NCI-H2107 (cell line): ENCODE data around the gene RAB20.
"Not testable (repeated sequence)": the region's sequence is repeated elsewhere in the genome, so short reads cannot be mapped to it uniquely, and the experiment has no call there.

Source experiments
- DNase-seq: peaks from one replicate; lab custom pipeline; 2025; lab: John Stamatoyannopoulos, UW

RAB20 gene

DNA sequence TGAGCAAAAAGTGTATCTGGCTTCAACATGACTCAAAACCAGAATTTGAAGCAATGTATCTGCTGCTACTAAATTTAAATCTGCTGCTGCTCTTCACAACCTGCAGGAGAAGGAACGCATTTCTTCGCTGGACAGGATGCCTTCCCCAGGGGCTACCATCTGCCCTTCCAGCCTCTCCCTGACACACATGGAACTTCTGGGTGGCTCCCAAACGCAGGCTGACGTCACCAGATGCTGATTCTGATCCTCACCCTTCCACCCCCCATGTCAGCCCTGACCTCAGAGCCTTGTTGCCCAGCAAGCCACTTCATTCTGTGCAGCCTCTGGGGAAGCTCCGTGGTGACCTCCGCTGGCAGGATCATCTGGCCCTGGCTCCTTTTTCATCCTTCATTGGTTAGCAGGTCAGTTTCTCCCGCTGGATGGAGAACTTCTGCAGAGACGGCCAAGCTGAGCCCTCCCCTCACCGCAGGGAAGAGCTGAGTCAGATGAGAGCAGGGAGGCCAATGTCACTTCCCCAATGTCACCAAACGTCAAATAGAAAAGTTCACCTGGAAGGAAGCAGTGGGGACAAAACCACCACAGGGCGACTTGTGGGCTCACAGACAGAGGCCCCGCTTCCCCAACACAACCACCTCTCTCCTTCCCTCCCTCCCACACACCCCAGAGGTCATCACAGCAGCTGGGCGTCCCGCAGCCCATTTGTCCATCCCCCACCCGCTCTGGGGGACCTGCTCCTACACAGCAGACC is 14.0 kb upstream of the RAB20 start:
- no peak for DNase-seq

GRCh38 chr13:110574161-110574560 is 12.6 kb upstream of the RAB20 start:
- no peak for DNase-seq

GRCh38 chr13:110572778-110573118 is 11.2 kb upstream of the RAB20 start:
- no peak for DNase-seq

GRCh38 chr13:110571896-110572777 is 10.6 kb upstream of the RAB20 start:
- no peak for DNase-seq

DNA sequence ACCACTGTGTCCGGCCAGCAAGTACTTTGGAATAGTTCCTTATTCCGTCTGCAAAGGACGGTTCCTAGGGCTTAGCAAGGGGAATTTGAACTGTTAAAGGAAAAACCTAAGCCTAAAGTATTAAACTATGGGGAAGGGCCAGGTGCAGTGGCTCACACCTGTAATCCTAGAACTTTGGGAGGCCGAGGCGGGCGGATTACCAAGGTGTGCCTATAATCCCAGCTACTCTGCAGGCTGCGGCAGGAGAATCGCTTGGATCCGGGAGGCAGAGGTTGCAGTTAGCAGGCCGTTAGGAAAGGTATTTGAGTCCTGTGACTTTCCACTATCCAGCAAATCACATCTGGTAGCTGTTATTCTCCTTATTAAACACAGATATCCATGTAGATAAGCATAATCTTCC is 9.4 kb upstream of the RAB20 start:
- DNase-seq, result no peak

- not testable (repeated sequence) for DNase-seq
These were observed 8.4 kb upstream of the RAB20 start for GRCh38 chr13:110569962-110570361.

DNA sequence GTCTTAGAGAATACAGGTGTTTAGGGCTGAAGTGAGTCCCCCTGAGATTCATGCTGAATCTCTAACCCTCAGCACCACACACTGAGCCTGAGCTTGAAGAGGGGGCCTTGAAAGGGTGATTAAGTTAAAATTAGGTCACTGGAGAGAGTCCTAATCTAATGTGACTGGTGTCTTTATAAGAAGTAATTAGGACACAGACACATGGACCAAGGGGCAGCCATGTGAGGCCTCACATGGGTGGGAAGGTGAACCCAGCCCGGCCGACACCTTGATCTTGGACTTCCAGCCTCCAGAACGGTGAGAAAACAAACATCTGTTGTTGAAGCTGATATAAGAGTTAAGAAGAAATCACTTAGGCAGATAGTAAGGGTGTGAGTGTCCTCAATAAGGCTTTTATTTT is 7.1 kb upstream of the RAB20 start:
- DNase-seq, result no peak

GRCh38 chr13:110566171-110566570 is 4.6 kb upstream of the RAB20 start:
- DNase-seq, result no peak

DNA sequence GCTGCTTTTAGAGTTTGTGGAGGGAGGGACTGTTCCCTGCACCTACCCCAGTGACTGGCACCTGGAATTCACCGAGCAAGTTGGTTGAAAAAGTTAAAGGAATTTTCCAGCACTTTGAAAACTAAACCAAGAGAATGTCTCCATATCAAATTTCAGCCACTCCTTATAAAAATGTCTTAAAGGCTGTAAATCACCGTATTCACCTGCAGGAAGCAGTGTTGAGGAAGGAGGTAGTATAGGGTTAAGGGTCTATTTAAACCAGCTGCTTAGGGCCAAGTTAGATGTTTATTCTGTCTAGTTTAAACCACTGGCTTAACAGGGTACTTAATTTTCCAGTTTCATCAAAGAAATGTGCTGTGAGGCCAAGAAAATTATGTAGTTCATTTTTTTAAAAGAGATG is 3.8 kb upstream of the RAB20 start:
- DNase-seq, result no peak

- no peak for DNase-seq
These were observed 3.0 kb upstream of the RAB20 start for GRCh38 chr13:110564472-110564985.

GRCh38 chr13:110563463-110563774 is 1.9 kb upstream of the RAB20 start:
- DNase-seq, result no peak

- no peak for DNase-seq
These were observed 1.4 kb upstream of the RAB20 start for GRCh38 chr13:110562696-110563462.

GRCh38 chr13:110562036-110562597 is 595 bp upstream of the RAB20 start:
- no peak for DNase-seq

GRCh38 chr13:110560601-110561343 is 750 bp downstream of the RAB20 start:
- no peak for DNase-seq

DNA sequence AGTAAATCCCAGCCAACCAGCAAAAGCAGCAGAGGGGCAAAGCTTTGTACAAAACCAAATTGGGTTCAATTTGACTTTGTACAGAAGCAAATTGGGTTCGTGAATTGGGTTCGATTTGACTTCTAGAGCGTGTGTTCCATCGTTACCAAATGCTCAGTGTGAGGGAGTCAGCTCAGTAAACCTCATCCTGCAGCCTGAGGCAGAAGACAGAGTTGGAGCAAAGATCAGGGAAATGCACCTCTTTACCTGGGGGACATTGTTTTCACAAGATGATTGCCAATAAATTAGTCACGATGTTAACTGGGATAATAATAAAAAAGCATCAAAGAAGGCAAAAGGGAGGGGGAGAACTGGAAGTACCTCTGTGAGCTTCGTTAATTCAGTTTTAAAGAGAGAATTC is 1.5 kb downstream of the RAB20 start:
- DNase-seq, result no peak

- DNase-seq, result no peak
These were observed 2.0 kb downstream of the RAB20 start for GRCh38 chr13:110559429-110559943.

DNA sequence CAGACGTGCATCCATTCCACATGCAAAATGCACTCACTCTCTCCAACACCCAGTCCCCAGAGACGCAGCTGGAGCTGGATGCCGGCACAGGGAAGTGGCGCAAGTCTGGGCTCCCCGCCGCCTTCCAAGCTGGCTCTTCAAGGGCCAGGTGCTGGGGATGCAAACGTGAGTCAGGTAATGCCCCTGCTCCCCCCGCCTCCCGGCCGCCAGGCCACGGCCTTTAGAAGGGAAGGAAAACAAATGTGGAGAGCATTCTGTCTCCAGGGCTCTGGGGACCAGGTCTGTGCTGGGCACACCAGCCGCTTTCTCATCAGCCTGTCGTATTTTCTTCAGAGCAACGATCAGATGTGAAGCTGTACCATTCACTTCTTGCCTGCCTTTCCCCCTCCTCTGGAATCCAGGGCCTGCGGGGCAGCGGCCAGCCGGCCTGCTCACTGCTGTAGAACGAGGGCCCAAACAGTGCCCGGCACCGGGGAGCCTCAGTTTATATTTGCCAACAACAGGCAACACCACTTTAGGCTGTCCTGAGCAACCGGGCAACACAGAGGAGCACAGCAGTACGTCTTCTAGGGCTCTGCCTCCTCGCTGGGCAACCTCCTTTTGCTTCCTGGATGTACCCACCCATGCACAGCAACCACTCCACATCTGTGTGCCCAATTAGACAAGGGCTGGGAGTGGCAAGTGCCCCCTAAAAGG is 3.8 kb downstream of the RAB20 start:
- DNase-seq, result no peak

DNA sequence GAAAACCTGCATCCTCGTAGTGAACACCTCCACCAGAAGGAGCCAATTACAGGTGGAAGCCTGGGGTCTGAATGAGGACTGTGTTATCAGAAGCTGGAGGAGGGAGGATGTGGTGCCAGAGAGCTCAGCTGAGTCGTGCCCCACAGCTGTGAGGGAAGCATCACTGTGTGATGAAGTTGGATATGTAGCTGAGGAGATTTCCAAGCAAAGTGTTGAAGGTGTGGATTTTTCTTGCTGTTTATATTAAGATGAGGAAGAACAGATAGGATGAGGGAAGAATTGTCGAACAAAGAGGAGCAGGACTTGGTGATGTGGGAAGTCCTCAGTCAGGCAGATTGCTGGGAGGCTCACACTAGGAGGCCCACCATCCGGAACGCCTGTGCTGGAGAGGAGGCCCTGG is 4.4 kb downstream of the RAB20 start:
- DNase-seq, result no peak

- DNase-seq, result no peak
These were observed 5.3 kb downstream of the RAB20 start for GRCh38 chr13:110556224-110556606.

DNA sequence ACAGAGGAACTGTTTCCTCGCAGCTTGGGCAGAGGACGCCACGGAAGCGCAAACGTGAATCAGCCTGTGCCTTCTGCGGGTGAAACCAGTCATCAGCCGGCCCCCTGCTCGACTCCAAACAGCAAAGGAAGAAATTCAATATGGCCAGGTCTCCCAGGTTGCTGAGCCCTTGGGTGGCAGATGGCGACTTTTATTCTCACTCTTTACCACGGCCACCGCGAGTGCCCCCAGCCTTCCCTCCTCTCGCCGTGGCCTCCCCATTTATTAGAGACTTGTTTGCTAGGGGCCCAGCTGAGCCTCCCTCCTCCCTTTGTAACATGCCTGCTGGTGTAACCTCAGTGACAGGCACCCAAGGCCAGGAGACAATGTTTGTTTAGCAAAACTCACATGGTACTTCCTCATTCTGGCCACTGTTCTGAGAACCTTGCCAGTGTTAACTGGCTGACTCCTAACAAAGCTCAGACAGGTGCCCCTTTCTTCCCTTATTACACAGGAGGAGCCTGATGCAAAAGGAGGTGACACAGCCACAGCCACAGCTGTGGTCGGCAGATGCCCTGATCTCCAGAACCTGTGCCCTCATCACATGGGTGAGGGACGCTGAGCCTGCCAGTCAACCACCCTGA is 5.8 kb downstream of the RAB20 start:
- no peak for DNase-seq
